ENCODE measurements around the gene PIK3CD. TPM values are rescaled to one million over a fixed set of nuclear protein-coding genes. Genes with fewer than 3 reads are reported as not detected.
A peak's percentile ranks its signal among the peaks of the same experiment; 100 is the strongest.
"Not testable (repeated sequence)": the region's sequence is repeated elsewhere in the genome, so short reads cannot be mapped to it uniquely, and the experiment has no call there.

PIK3CD gene
- total RNA-seq, 1 experiment from 2014 or later: 2.6 TPM

GRCh38 chr1:9615316-9616063 is 36.0 kb upstream of the PIK3CD start:
- CTCF ChIA-PET: interaction anchor here (0.8 to 2.2 kb wide), 3 partner anchors 11 to 326 kb away, joined by 3 to 7 read pairs (median 5); no protein-coding TSS in a partner anchor
- Mint-ChIP-seq H3K36me3 (ENCODE audit: insufficient read depth, unreplicated experiment) (peaks cover 5% of the 10 kb centered on the region), H3K27ac (ENCODE audit: unreplicated experiment) (no peak overlapping the region), H3K4me3 (ENCODE audit: low read depth, unreplicated experiment) (no peak overlapping the region), H3K9me3 (ENCODE audit: low read depth, unreplicated experiment) (no peaks in the 10 kb centered on the region), H3K4me1 (ENCODE audit: low read depth, unreplicated experiment) (no peaks in the 10 kb centered on the region), H3K27me3 (ENCODE audit: unreplicated experiment) (peaks cover 14% of the 10 kb centered on the region)
- intact Hi-C loops (cut with micrococcal nuclease; ENCODE audit: unreplicated experiment): no loop called here
- DNase-seq: peak; percentile 53
- TF ChIP-seq CTCF (IDR thresholded peaks at IDR 0.05; ENCODE audit: unreplicated experiment): peak; percentile 28
- BruUV-seq (replicated peaks): no TSS peak

GRCh38 chr1:9618909-9619679 is 32.4 kb upstream of the PIK3CD start:
- Mint-ChIP-seq H3K27me3 (ENCODE audit: unreplicated experiment) (peaks cover 34% of the 10 kb centered on the region), H3K9me3 (ENCODE audit: low read depth, unreplicated experiment) (no peaks in the 10 kb centered on the region), H3K4me3 (ENCODE audit: low read depth, unreplicated experiment) (no peak overlapping the region), H3K27ac (ENCODE audit: unreplicated experiment) (no peak overlapping the region), H3K36me3 (ENCODE audit: insufficient read depth, unreplicated experiment) (no peaks in the 10 kb centered on the region), H3K4me1 (ENCODE audit: low read depth, unreplicated experiment) (no peaks in the 10 kb centered on the region)
- CTCF ChIA-PET: interaction anchor here (0.7 kb wide), 2 partner anchors 235 to 1486 kb away, joined by 3 to 4 read pairs; no protein-coding TSS in a partner anchor
- no peak for DNase-seq
- intact Hi-C loops (cut with micrococcal nuclease; ENCODE audit: unreplicated experiment): no loop called here
- BruUV-seq (replicated peaks): no TSS peak
- TF ChIP-seq CTCF (IDR thresholded peaks at IDR 0.05; ENCODE audit: unreplicated experiment): no peak

- intact Hi-C loops (cut with micrococcal nuclease; ENCODE audit: unreplicated experiment): no loop called here
- CTCF ChIA-PET: no interaction called here
- no TSS peak for BruUV-seq (replicated peaks)
- Mint-ChIP-seq H3K9me3 (ENCODE audit: low read depth, unreplicated experiment) (no peaks in the 10 kb centered on the region), H3K36me3 (ENCODE audit: insufficient read depth, unreplicated experiment) (no peaks in the 10 kb centered on the region), H3K4me3 (ENCODE audit: low read depth, unreplicated experiment) (no peak overlapping the region), H3K27me3 (ENCODE audit: unreplicated experiment) (peaks cover 49% of the 10 kb centered on the region), H3K4me1 (ENCODE audit: low read depth, unreplicated experiment) (no peaks in the 10 kb centered on the region), H3K27ac (ENCODE audit: unreplicated experiment) (no peak overlapping the region)
- no peak for TF ChIP-seq CTCF (IDR thresholded peaks at IDR 0.05; ENCODE audit: unreplicated experiment)
- DNase-seq: no peak
Observed at GRCh38 chr1:9621032-9621431, 30.5 kb upstream of the PIK3CD start.

- no peak overlapping the region for H3K27ac Mint-ChIP-seq (ENCODE audit: unreplicated experiment)
- peaks cover 61% of the 10 kb centered on the region for H3K27me3 Mint-ChIP-seq (ENCODE audit: unreplicated experiment)
- intact Hi-C loops (cut with micrococcal nuclease; ENCODE audit: unreplicated experiment): no loop called here
- TF ChIP-seq CTCF (IDR thresholded peaks at IDR 0.05; ENCODE audit: unreplicated experiment): no peak
- H3K4me1 Mint-ChIP-seq (ENCODE audit: low read depth, unreplicated experiment): no peaks in the 10 kb centered on the region
- no TSS peak for BruUV-seq (replicated peaks)
- H3K4me3 Mint-ChIP-seq (ENCODE audit: low read depth, unreplicated experiment): no peak overlapping the region
- H3K36me3 Mint-ChIP-seq (ENCODE audit: insufficient read depth, unreplicated experiment): no peaks in the 10 kb centered on the region
- DNase-seq: no peak
- CTCF ChIA-PET: no interaction called here
- no peaks in the 10 kb centered on the region for H3K9me3 Mint-ChIP-seq (ENCODE audit: low read depth, unreplicated experiment)
Observed at GRCh38 chr1:9624081-9624480, 27.4 kb upstream of the PIK3CD start.

GRCh38 chr1:9625030-9625429 is 26.5 kb upstream of the PIK3CD start:
- intact Hi-C loops (cut with micrococcal nuclease; ENCODE audit: unreplicated experiment); DNase-seq; H3K4me3 Mint-ChIP-seq (ENCODE audit: low read depth, unreplicated experiment); H3K9me3 Mint-ChIP-seq (ENCODE audit: low read depth, unreplicated experiment); CTCF ChIA-PET; H3K36me3 Mint-ChIP-seq (ENCODE audit: insufficient read depth, unreplicated experiment); BruUV-seq (replicated peaks); H3K27ac Mint-ChIP-seq (ENCODE audit: unreplicated experiment); H3K4me1 Mint-ChIP-seq (ENCODE audit: low read depth, unreplicated experiment): not testable (repeated sequence)
- peaks cover 59% of the 10 kb centered on the region for H3K27me3 Mint-ChIP-seq (ENCODE audit: unreplicated experiment)
